GM18951 (cell line): Measurements from ENCODE around the gene DLG5.

ENCODE experiments used
- POLR2A ChIP-seq: IDR thresholded peaks from 4 replicates; pipeline ENCODE4 v1.6.1; 2011; ENCODE audit warnings: mild to moderate bottlenecking; ENCODE audit not compliant: insufficient read length, insufficient read depth; ENCODE audit errors: extremely low read depth
- in situ Hi-C: fragments of 300-500 bp; cut with MboI; formaldehyde crosslinking; loops from one replicate; pipeline ENCODE4 v1.12.0; 2022; ENCODE audit warnings: low sequenced_read_pairs, mixed read lengths, inconsistent platforms; ENCODE audit not compliant: unreplicated experiment

The DLG5 gene

DNA sequence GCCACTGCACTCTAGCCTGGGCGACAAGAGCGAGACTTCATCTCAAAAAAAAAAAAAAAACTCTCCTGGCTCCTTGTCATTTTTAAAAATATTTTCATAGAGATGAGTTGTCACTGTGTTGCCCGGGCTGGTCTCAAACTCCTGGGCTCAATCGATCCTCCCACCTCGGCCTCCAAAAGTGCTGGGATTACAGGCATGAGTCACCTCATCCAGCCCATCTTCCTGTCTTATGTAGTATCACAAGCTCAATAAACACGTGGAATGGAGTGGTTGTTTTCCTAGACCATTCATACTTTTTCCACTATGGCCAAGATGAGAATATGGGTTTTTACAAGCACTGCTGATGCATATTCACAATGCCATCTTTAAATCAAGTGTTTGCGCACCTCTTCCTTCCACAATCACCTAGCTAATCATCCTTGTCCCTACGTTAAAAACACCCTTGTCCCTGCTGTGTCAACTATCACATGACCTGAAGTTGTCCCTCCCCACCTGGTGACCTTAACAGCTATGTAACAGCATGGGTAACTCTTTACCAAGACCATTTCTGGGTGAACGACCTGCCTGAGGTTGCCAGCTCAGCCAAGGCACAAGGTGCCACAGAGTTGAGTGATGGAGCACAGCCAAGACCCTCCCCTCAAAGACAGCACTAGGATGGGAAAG is 21.3 kb downstream of the DLG5 start:
- TF ChIP-seq POLR2A, result no peak
- in situ Hi-C loops, result no loop called here

DNA sequence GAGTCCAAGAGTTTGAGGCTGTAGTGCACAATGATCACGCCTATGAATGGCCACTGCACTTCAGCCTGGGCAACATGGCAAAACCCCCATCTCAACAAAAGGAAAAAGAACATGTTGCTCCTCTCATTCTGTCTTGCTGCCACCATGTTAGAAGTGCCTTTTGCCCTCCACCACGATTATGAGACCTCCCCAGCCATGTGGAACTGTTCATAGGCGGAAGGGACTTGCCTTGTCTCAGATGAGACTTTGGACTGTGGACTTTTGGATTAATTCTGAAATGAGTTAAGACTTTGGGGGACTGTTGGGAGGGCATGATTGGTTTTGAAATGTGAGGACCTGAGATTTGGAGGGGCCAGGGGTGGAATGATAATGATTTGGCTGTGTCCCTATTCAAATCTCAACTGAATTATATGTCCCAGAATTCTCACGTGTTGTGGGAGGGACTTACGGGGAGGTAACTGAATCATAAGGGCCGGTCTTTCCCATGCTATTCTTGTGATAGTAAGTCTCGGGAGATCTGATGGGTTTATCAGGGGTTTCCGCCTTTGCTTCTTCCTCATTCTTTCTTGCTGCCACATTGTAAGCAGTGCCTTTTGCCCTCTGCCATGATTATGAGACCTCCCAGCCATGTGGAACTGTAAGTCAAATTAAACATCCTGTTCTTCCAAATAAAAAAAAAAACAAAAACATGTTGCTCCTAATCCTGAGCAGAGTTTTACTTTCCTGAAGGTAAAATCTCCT is 22.3 kb downstream of the DLG5 start:
- in situ Hi-C loops, result no loop called here
- no peak for TF ChIP-seq POLR2A

DNA sequence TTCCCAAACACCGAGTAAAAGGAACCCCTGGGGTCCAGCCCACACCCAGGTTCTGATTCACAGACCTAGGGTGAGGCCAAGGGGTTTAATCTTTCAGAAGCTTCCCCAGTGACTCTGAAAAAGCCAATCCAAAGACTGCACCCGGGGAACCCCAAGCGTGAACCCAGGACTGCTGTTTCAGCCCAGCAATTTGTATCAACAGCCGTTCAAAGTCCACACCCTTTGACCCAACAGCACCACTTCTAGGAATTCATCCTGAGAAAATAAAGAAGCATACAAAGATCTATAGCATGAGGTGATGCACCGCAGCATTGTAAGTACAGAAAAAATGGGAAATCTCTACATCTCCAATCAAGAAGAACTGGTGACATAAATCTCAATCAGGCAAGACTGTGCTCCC is 24.4 kb downstream of the DLG5 start:
- in situ Hi-C loops, result no loop called here
- no peak for TF ChIP-seq POLR2A

DNA sequence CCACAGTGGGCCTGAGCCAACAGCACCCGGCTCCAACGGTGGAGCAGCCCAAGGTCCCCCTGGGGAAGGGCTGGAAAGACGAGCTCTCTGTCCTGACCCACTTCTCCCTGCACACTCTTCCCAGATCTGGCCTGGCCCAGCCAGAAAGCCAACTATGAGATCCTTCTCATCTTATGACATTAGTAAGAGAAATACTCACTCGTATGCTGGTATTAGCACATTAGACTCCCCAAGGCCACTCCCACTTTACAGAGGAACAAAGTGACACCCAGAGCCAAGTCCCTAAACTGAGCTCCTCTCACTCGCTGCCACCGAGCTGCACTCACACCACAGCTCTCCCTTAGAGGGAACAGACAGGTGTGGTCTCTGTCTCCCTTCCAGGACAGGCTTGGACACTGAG is 24.8 kb downstream of the DLG5 start:
- in situ Hi-C loops, result no loop called here
- no peak for TF ChIP-seq POLR2A

DNA sequence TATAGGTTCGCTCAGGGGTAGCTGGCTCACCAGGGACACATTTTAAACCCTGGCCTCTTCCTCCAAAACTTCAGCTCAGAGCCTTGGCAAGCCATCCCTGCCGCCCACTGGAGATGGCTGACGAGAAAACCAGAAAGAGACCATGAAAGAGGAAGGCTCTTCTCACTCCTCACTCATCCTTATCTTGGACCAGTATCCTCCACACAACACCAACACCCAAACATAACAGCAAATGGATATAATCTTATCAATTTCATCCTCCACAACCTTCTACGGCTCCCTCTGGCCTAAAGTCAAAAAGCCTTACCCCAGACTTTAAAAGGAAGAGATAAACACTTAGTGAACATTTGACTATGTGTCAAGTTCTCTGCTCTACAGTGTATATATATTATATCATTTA is 26.9 kb downstream of the DLG5 start:
- TF ChIP-seq POLR2A, result no peak
- in situ Hi-C loops, result no loop called here

DNA sequence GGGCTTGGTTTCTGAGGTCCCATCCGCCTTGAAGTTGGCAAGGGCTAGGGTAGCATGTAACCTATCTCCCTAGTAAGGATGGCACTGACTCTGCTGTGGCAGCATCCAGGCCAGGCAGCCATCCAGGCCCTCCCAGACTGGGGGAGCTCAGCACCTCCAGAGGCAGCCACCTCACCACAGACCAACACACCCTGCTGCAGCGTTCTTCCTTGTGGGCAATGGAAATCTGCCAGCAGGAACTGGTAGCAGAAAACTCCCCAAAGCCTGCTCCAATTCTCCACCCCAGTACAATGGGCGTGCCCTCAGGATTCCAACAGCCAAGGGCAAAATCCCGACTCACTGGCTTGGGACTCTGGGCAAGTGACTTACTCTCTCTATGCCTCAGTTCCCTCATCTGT is 27.5 kb downstream of the DLG5 start:
- in situ Hi-C loops, result no loop called here
- TF ChIP-seq POLR2A, result no peak

DNA sequence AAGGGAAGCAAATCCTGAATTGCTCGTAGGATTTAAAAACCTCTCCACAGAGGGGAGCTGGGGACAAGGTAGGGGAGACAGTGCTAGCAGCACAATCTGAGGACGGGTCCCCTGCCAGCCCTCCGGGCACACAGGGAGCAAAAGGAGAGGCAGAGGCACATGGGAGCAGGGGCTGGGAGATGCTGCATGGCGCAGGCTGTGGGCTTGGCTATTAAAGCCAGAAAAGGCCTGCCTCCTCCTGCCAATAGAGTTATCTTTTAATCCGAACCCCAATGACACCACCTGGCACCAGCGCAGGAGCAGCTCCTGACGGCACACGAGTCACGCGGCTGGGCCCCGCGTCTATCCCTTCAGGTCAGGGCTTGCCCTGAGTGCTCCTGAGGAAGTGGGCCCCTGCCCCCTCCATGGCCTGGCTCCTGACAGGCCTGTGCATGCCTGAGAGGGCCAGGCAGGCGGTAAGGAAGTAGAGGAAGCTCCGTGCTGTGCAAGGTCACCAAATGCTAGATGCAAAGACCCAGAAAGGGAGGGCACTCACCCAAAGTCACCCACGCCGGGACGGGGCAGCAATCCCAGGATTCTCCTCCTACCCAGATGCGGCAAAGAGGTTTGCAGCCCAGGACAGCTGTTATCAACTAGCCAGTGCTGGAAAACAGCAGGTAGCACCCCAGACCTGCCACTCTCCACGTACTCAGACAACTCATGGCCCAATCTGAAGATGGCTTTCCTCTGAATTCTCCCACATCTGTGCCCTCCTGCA is 28.1 kb downstream of the DLG5 start:
- in situ Hi-C loops, result no loop called here
- TF ChIP-seq POLR2A, result no peak

DNA sequence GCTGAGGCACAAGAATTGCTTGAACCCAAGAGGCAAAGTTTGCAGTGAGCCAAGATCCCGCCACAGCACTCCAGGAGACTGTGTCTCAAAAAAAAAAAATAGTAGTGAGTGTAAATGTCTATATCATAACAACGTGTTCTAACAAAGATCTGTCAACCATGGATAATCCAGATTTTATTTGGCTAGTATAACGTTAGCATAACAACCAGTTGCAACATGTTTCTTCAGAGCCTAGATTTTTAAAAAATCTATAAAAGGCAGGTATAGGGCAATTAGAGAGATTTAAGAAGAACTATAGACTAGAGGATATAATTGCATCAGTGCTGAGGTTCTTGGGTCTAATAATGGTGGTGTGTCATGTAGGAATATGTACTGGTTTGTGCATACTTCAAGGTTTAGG is 30.5 kb downstream of the DLG5 start:
- in situ Hi-C loops, result no loop called here
- no peak for TF ChIP-seq POLR2A

DNA sequence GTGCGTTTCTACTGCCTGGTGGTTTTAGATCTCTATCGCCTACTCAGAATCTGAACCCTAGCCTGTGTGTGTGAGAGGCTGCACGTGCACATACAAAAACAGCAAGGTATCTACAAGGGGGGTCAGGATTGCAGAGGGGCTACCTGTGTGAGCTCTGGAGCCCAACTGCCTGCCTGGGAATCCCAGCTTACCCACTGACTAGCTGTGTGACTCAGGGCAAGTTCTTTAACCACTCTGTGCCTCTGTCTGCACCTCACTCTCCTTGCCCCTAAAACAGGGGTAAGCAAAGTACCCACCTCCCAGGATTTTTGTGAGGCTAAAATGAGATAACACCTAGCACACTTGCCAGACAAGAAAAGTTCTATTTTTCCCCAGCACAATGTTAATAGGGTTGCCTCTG is 32.5 kb downstream of the DLG5 start:
- no peak for TF ChIP-seq POLR2A
- in situ Hi-C loops, result no loop called here

DNA sequence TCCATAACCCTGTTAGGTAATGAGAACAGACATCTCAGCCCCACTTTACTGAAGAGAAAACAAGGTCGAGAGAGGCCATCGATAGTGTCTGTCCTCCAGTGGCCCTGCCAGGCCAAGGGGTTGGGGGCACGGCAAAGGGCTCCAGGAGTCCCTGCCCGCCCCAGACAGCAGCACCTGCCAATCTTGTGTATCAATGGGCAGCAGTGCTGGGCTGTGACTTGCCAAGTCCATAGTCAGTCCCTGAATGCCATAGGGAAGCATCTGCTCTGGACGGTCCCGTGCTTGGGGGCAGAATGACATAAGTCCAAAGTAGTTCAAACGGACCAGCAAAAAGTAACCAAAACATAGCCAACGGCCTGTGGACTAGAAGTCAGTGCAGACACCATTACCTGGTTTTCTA is 33.2 kb downstream of the DLG5 start:
- TF ChIP-seq POLR2A, result no peak

DNA sequence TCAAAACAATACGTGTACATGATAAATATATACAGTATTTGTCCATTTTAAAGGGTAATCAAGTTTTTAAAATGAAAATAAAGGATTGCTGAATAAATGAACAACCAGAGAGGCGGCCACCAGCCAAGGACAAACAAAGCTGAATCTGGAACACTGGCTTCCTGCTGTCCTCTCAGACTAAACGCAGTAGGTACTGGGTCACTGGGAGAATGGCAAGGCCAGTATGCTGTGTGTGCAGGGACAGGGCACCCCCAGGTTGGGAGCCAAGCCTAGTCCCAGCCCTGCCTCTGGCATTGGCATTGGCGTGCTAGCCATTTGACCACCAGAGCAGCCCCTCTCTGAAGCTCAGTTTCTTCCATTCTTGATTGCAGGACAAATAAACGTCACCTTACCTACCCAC is 33.8 kb downstream of the DLG5 start:
- no peak for TF ChIP-seq POLR2A

More for the DNA sequence above, 33.2 kb downstream of the DLG5 start:
- in situ Hi-C loops, result no loop called here

DNA sequence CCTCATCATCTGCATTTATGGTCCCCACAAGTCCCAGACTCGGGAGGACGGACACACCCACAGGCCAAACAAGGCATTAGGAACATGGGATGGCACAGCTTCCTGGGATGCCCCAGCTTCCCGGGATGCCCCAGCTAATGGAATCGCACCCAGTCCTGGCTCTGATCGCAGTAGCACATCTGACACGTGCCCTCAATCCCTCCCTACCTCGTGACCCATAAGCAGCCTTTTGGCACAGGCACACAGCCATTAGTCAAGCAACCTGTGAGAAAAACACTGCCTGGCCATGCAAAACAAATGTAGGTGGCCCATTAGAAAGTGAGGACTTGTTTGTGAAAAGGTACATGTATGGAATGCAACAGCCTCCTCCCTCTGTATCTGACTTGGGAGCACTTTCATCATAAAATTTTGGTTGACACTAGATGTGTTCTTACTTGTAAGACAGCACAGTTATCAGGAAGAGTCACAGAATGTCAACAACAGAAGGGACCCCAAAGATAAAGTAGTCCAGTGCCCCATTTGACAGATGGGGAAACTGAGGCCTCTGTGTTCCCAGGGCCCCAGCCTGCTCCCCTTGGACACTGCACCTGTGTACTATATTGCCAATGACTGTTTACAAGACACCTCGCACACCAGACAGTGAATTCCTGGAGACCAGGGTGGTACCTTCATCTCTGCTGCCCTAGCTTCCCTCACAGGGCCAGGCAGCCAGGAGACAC is 34.4 kb downstream of the DLG5 start:
- TF ChIP-seq POLR2A, result no peak

More for the DNA sequence above, 33.8 kb downstream of the DLG5 start:
- in situ Hi-C loops, result no loop called here

DNA sequence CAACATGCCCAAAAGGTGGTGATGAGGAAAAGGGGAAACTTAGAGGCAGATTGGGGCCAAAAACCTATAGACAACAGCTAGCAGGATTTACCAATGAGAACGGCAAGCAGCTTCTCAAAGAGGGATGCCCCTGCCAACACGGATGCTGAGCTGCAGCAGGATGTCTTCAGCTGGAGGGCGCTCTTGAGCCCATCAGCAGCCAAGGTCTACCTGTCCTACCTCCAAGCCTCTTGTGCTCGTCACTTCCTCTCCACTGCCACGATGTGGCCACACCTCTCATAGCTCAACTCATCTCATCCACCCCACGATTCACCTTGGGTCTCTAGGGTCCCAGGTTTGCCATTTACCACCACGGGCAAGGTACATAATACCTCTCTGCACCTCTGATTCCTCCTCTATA is 36.5 kb downstream of the DLG5 start:
- in situ Hi-C loops, result no loop called here
- no peak for TF ChIP-seq POLR2A

More for the DNA sequence above, 34.4 kb downstream of the DLG5 start:
- in situ Hi-C loops, result no loop called here

DNA sequence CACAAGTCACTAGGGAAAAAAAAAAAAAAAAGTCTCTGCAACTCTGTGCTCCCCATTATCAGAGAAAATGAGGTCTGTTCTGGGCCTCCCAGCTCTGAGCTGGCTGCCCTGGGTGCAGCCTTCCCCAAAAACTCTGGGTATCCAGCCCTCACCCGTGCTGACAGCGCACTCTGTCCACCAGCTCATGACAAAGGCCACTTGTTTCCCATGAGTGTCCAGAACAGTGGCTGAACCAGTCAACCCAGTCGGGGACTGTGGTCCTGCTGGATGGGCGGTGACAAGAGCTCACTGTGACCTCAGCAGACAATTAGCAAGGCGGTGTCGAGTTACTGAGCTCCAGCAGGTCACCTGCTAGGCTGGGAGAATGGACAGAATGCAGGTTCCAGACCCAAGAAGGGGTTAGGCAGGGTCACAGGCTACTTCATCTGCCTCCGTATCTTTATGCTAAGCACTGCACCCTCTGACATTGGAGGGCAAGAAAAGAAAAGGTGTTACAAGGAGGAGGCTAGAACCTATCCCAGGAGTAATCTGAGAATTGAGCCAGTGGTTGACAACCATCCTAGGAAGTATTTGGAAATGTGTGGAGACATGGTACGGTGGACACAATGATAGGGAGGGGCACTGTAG is 37.2 kb downstream of the DLG5 start:
- in situ Hi-C loops, result no loop called here
- TF ChIP-seq POLR2A, result no peak
